Epithelial cell of esophagus (primary cell): ENCODE results near the gene NEDD4.
A peak's percentile ranks its signal among the peaks of the same experiment; 100 is the strongest.
"Not testable (repeated sequence)": the region's sequence is repeated elsewhere in the genome, so short reads cannot be mapped to it uniquely, and the experiment has no call there.

ENCODE experiments used
- DNase-seq: peaks from one replicate; pipeline ENCODE4 v3.0.0; 2010; ENCODE audit warnings: low read depth
- H3K4me3 ChIP-seq: 2 replicates; pipeline ENCODE4 v1.5.1; 2011; ENCODE audit warnings: mild to moderate bottlenecking, low read length, control low read depth
- TF ChIP-seq, protein P1 (sequence below): IDR thresholded peaks from 2 replicates; pipeline ENCODE4 v1.5.1; 2011; ENCODE audit warnings: low read depth, mild to moderate bottlenecking, low read length, control low read depth, inconsistent platforms; ENCODE audit not compliant: insufficient read depth; ENCODE audit errors: missing control alignments

The NEDD4 gene

DNA sequence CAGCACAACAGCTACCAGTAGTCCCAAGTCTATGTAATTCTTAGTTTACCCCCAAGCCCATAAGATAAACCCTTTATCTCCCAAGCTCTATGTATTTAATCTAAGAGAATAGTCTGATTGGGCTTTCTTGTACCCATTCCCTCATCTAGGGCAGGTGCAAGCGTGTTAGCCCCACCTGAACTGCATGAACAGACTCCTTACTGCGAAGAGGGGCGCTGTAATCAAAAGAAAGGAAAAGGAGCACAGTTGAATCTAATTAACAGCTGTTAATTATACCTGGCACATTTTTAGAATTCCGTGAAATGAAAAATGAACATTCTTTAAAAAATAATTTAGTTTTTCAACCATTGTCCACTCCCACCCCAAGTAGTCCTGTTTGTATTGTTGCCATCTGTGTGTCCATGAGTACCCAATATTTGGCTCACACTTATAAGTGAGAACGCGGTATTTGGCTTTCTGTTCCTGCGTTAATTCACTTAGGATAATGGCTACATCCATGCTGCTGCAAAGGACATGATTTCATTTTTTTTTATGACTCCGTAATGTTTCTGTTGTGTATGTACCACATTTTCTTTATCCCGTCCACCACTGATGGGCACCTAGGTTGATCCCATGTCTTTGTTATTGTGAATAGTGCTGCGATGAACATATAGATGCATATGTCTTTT is 26.5 kb upstream of the NEDD4 start:
- TF ChIP-seq, protein P1, sequence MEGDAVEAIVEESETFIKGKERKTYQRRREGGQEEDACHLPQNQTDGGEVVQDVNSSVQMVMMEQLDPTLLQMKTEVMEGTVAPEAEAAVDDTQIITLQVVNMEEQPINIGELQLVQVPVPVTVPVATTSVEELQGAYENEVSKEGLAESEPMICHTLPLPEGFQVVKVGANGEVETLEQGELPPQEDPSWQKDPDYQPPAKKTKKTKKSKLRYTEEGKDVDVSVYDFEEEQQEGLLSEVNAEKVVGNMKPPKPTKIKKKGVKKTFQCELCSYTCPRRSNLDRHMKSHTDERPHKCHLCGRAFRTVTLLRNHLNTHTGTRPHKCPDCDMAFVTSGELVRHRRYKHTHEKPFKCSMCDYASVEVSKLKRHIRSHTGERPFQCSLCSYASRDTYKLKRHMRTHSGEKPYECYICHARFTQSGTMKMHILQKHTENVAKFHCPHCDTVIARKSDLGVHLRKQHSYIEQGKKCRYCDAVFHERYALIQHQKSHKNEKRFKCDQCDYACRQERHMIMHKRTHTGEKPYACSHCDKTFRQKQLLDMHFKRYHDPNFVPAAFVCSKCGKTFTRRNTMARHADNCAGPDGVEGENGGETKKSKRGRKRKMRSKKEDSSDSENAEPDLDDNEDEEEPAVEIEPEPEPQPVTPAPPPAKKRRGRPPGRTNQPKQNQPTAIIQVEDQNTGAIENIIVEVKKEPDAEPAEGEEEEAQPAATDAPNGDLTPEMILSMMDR: no peak
- DNase-seq: no peak

DNA sequence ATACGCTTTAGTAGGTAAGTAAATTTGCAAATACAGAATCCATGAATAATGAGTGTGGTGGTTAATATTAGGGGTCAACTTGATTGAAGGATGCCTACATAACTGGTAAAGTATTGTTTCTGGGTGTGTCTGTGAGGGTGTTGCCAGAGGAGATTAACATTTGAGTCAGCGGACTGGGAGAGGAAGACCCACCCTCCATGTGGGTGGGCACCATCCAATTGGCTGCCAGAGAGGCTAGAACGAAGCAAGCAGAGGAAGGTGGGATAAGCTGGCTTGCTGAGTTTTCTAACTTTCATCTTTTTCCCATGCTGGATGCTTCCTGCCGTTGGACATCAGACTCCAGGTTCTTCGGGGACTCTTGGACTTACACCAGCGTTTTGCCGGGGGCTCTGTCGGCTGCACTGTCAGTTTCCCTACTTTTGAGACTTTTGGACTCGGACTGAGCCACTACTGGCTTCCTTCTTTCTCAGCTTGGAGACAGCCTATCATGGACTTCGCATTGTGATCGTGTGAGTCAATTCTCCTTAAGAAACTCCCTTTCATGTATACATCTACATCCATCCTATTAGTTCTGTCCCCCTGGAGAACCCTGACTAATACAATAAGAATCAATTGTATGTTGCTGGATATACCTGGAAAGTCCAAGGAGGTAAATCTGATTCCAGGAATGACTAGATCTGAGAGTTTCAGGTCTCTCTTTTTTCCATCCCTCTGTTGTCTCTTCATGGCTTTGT is 25.8 kb upstream of the NEDD4 start:
- peak; percentile 70 for DNase-seq
- no peak overlapping the region for H3K4me3 ChIP-seq
- TF ChIP-seq, protein P1: no peak

More for the DNA sequence above, 26.5 kb upstream of the NEDD4 start:
- H3K4me3 ChIP-seq: no peak overlapping the region

DNA sequence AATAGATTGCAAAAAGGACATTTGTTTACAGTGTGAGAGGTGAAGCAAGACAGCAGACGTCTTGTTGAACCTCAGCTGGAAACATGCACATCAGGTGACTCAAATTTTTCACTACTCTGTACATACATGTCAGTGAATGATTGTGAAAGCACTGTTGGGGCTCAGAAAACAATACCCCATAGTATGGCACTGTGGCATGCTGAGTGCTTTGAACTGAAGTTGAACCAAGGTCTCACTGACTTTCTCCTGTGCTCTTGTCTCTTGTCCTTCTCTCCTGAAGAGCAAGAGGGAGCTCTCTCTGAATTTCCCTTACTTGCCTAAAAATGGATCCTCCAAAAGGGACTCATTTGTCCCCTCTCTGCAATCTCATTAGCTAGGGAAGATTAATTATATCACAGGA is 24.5 kb upstream of the NEDD4 start:
- TF ChIP-seq, protein P1: peak; percentile 42
- DNase-seq: peak; percentile 77
- no peak overlapping the region for H3K4me3 ChIP-seq

DNA sequence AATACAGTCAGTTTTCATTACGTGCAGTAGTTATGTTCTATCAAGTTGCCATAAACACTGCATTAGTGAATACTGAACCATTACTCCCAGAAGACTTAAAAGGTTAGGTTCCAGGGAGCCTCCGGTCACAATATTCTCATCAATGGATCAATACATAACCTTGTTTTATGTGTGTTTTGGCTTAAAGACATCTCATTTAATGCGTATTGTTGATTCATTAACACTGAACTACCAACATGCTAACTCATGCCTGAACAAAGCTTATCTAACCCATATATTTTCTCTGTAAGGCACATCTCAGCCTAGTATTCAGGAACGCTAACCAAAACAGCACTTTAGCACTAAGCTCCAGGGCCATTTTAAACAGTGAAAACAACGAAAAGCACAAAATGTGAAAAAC is 24.1 kb upstream of the NEDD4 start:
- DNase-seq: no peak
- H3K4me3 ChIP-seq: no peak overlapping the region
- TF ChIP-seq, protein P1: no peak

DNA sequence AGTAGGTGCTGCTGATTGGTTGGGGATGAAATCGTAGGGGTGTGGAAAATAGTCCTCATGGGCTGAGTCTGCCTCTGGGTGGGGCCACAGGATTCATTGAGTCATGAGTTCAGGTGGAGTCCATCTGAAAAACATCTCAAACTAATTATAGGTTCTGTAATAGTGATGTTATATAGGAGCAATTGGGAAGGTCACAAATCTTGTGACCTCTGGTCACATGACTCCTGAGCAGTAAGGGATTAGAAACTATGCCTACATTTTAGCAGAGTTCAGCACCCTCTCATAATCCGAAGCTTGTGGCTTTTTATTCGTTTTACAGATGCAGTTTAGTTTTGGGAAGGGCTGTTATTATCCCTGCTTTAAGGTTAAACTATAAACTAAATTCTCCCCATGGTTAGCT is 22.9 kb upstream of the NEDD4 start:
- DNase-seq: no peak
- H3K4me3 ChIP-seq: no peak overlapping the region
- TF ChIP-seq, protein P1: no peak

DNA sequence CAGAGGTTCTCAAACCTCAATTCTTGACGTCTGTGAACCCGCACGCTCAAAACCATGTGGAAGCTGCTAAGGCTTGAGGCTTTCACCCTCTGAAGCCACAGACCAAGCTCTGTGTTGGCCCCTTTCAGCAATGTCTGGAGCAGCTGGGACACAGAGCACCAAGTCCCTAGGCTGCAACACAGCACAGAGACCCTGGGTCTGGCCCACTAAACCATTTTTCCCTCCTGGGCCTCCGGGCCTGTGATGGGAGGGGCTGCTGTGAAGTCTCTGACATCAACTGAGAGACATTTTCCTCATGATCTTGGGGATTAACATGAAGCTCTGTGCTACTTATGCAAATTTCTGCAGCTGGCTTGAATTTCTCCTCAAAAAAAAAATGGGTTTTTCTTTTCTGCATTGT is 21.3 kb upstream of the NEDD4 start:
- H3K4me3 ChIP-seq: no peak overlapping the region
- TF ChIP-seq, protein P1: no peak
- no peak for DNase-seq

DNA sequence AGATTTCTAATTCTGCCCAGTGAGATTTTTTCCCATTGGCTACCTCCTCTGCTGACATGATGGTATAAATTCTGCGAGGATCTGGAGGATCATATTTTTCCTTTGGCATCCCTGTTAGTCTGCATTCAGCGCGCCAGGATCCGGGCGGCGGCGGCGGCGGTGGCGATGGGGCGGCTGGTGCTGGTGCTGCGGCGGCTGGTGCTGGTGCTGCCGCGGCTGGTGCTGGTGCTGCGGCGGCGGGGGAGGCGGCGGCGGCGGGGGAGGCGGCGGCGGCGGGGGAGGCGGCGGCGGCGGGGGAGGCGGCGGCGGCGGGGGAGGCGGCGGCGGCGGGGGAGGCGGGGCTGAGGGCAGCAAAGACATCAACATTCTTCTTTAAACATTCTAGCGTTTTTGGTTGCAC is 13.6 kb upstream of the NEDD4 start:
- DNase-seq: not testable (repeated sequence)
- peak overlapping the region; percentile 13 for H3K4me3 ChIP-seq

DNA sequence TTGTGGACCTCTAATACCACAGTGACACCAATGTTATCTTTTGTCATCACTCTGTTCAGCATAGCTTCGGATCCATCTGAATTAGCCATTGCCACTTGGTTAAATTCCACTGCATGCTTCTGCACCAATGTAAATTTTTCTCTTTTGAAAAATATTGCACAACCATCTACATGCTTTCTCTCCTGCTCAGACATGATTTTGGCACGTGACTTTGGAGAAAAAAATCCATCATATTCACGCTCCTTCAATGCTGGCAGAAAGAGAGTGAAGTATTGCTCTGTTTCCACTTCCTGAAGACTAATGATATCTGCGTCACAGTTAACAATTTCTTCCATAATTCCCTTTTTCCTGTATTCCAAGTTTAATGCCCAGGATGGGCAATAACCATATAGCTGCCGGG is 13.0 kb upstream of the NEDD4 start:
- DNase-seq: peak; percentile 65
- not testable (repeated sequence) for H3K4me3 ChIP-seq

DNA sequence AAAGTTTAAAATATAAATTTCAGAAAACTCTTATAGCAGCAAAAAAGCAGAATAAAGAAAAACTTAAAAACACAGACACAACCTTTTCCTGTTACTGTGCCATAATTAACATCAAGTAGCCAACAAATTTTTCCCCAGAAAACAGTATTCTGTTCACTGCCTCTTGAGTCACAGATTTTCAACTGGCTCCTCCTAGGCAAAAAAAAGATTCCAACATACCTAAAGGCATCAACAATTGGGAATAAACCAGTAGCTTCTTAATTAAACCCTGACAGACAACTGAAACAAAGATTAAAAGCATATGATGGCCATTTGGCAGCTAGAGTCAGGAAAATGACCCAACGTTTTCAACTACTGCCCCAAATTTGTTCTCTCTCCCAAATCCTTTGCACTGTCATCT is 10.9 kb upstream of the NEDD4 start:
- DNase-seq, H3K4me3 ChIP-seq: not testable (repeated sequence)

DNA sequence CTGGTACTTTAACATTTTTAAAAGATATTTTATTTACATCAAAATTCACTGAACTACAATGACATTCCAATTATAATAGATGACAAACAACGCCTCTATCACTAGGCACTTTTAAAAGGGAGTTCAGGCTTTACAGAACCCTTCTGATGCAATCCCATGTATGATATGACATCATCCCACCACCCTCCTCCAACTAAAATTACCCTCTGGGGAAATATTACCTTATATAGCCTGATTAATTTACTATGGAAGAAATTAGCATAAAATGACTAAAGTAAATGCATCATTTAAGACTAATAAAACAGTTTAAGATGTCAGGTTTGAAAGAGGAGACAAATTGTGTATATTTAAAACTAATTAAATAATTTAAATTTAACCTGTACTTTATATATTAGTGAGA is 10.4 kb upstream of the NEDD4 start:
- DNase-seq, H3K4me3 ChIP-seq: not testable (repeated sequence)

DNA sequence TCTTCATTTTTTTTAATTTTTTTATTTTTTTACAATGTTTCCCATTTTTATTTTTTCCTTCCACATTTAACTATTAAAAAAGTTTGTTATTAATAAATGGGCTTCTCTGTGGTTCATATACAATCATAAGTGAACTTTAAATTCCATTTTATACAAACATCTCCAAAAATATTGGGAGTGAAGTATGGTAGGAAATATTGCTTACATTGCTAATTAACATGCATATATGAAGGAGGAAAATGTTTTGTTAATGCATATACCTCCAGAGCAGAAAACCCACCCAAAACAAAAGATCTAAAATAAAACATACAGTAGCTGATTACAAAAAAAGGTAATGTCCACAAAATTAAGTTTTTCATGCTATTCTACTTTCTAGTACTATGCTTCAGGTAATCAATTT is 9.9 kb upstream of the NEDD4 start:
- H3K4me3 ChIP-seq, DNase-seq: not testable (repeated sequence)
